Neural progenitor cell (in vitro differentiated cells): ENCODE measurements around the gene GPLD1. TPM values are rescaled to one million over a fixed set of nuclear protein-coding genes. Genes with fewer than 3 reads are reported as not detected.

Experiments
- DNase-seq: peaks from one replicate; pipeline ENCODE4 v3.0.0-alpha.2; 2016; ENCODE audit warnings: low spot score
- H2AFZ ChIP-seq: fragments of 200-600 bp; sonication (generic); replicated peaks from 2 replicates; pipeline ENCODE4 v1.6.1; 2016; ENCODE audit warnings: antibody characterized with exemption
- H3F3A ChIP-seq: fragments of 200-600 bp; sonication (generic); 2 replicates; pipeline ENCODE4 v1.6.1; 2016; ENCODE audit warnings: antibody characterized with exemption, low read depth
- H3K27ac ChIP-seq: fragments of 200-600 bp; sonication (generic); 2 replicates; pipeline ENCODE4 v1.5.1; 2016; ENCODE audit warnings: mild to moderate bottlenecking
- H3K27me3 ChIP-seq: fragments of 200-600 bp; sonication (generic); 2 replicates; pipeline ENCODE4 v1.6.1; 2016; ENCODE audit warnings: mild to moderate bottlenecking, moderate library complexity
- H3K36me3 ChIP-seq: fragments of 200-600 bp; sonication (generic); 2 replicates; pipeline ENCODE4 v1.5.1; 2016
- H3K4me1 ChIP-seq: fragments of 200-600 bp; sonication (generic); 2 replicates; pipeline ENCODE4 v1.6.1; 2016; ENCODE audit warnings: mixed run types
- H3K4me2 ChIP-seq: fragments of 200-600 bp; sonication (generic); 2 replicates; pipeline ENCODE4 v1.6.1; 2016
- H3K4me3 ChIP-seq: fragments of 200-600 bp; sonication (generic); 2 replicates; pipeline ENCODE4 v1.5.1; 2016
- H3K79me2 ChIP-seq: fragments of 200-600 bp; sonication (generic); 2 replicates; pipeline ENCODE4 v1.6.1; 2016; ENCODE audit warnings: low read depth
- H3K9ac ChIP-seq: fragments of 200-600 bp; sonication (generic); 2 replicates; pipeline ENCODE4 v1.6.1; 2016
- H3K9me3 ChIP-seq: fragments of 200-600 bp; sonication (generic); 2 replicates; pipeline ENCODE4 v1.5.1; 2016; ENCODE audit warnings: low read depth
- H4K20me1 ChIP-seq: fragments of 200-600 bp; sonication (generic); 2 replicates; pipeline ENCODE4 v1.6.1; 2016; ENCODE audit warnings: low read depth
- H3K27ac Mint-ChIP-seq: 3 replicates; pipeline ENCODE4 v1.8.0; 2021; ENCODE audit warnings: mixed read lengths
- H3K27me3 Mint-ChIP-seq: 2 replicates; pipeline ENCODE4 v1.8.0; 2022; ENCODE audit warnings: low read depth, mild to moderate bottlenecking, inconsistent platforms, moderate library complexity, mixed read lengths; ENCODE audit not compliant: insufficient read depth
- H3K36me3 Mint-ChIP-seq: 3 replicates; pipeline ENCODE4 v1.8.0; 2021; ENCODE audit warnings: mixed read lengths
- H3K4me1 Mint-ChIP-seq: 3 replicates; pipeline ENCODE4 v1.8.0; 2021; ENCODE audit warnings: mixed read lengths
- H3K4me3 Mint-ChIP-seq: 3 replicates; pipeline ENCODE4 v1.8.0; 2021; ENCODE audit warnings: mild to moderate bottlenecking, moderate library complexity, mixed read lengths
- H3K9me3 Mint-ChIP-seq: 3 replicates; pipeline ENCODE4 v1.8.0; 2020; ENCODE audit warnings: mixed read lengths
- CTCF ChIP-seq: fragments of 200-600 bp; sonication (generic); IDR thresholded peaks from 2 replicates; pipeline ENCODE4 v1.5.1; 2017; ENCODE audit warnings: antibody characterized with exemption, mild to moderate bottlenecking
- EZH2 ChIP-seq: fragments of 200-600 bp; sonication (generic); IDR thresholded peaks from 2 replicates; pipeline ENCODE4 v1.6.1; 2017; ENCODE audit warnings: antibody characterized with exemption, mild to moderate bottlenecking, moderate library complexity
- EZH2phosphoT487 ChIP-seq: fragments of 200-600 bp; sonication (generic); IDR thresholded peaks from 2 replicates; pipeline ENCODE4 v1.6.1; 2017; ENCODE audit warnings: antibody characterized with exemption
- total RNA-seq: library from RNA; depleted of rRNA; stranded (reverse); fragments of >200 nt; gene quantifications from 2 replicates; pipeline ENCODE4 v1.2.3, GENCODE V29; 2015; ENCODE audit warnings: low replicate concordance

The GPLD1 gene
- total RNA-seq, 1 donor from 2014 or later, result 8.3 TPM

GRCh38 chr6:24412294-24412693 lies 77.1 kb downstream of the GPLD1 start:
- Mint-ChIP-seq H3K27ac (no peak overlapping the region), H3K9me3 (no peaks in the 10 kb centered on the region), H3K4me3 (no peak overlapping the region), H3K36me3 (peaks cover 23% of the 10 kb centered on the region), H3K4me1 (no peaks in the 10 kb centered on the region), H3K27me3 (no peaks in the 10 kb centered on the region)
- Histone ChIP-seq H3K27me3 (no peaks in the 10 kb centered on the region), H3K79me2 (peaks cover 3% of the 10 kb centered on the region), H3F3A (no peaks in the 10 kb centered on the region), H3K9me3 (no peaks in the 10 kb centered on the region), H3K4me2 (no peak overlapping the region), H3K4me3 (no peak overlapping the region), H2AFZ (no peak overlapping the region), H3K9ac (no peak overlapping the region), H3K36me3 (peaks cover 22% of the 10 kb centered on the region), H4K20me1 (peaks cover 3% of the 10 kb centered on the region), H3K27ac (no peak overlapping the region), H3K4me1 (no peaks in the 10 kb centered on the region)
- TF ChIP-seq CTCF, result no peak
- TF ChIP-seq EZH2, result no peak
- TF ChIP-seq EZH2phosphoT487, result no peak
- no peak for DNase-seq

- no peaks in the 10 kb centered on the region for H3K4me1 ChIP-seq
- no peaks in the 10 kb centered on the region for H3K9me3 ChIP-seq
- H4K20me1 ChIP-seq, result peaks cover 3% of the 10 kb centered on the region
- H3K27ac Mint-ChIP-seq, result no peak overlapping the region
- no peaks in the 10 kb centered on the region for H3K27me3 ChIP-seq
- H3K27ac ChIP-seq, result no peak overlapping the region
- no peak overlapping the region for H2AFZ ChIP-seq
- DNase-seq, result no peak
- H3K36me3 ChIP-seq, result peaks cover 22% of the 10 kb centered on the region
- no peaks in the 10 kb centered on the region for H3K4me1 Mint-ChIP-seq
- no peak overlapping the region for H3K4me2 ChIP-seq
- H3K36me3 Mint-ChIP-seq, result peaks cover 20% of the 10 kb centered on the region
- H3K9me3 Mint-ChIP-seq, result no peaks in the 10 kb centered on the region
- no peaks in the 10 kb centered on the region for H3K27me3 Mint-ChIP-seq
- H3K4me3 ChIP-seq, result no peak overlapping the region
- no peak overlapping the region for H3K9ac ChIP-seq
- TF ChIP-seq EZH2phosphoT487 (no peak), EZH2 (no peak), CTCF (no peak)
- H3F3A ChIP-seq, result no peaks in the 10 kb centered on the region
- H3K79me2 ChIP-seq, result peaks cover 3% of the 10 kb centered on the region
- H3K4me3 Mint-ChIP-seq, result no peak overlapping the region
Observed at GRCh38 chr6:24410622-24411021, 78.8 kb downstream of the GPLD1 start.

- Histone ChIP-seq H3K9me3 (no peaks in the 10 kb centered on the region), H3K36me3 (peaks cover 21% of the 10 kb centered on the region), H2AFZ (no peak overlapping the region), H3K4me3 (no peak overlapping the region), H3K9ac (no peak overlapping the region), H3F3A (no peaks in the 10 kb centered on the region), H3K4me1 (peaks cover 5% of the 10 kb centered on the region), H3K27me3 (no peaks in the 10 kb centered on the region), H3K27ac (no peak overlapping the region), H3K4me2 (no peak overlapping the region), H4K20me1 (peaks cover 5% of the 10 kb centered on the region), H3K79me2 (peaks cover 19% of the 10 kb centered on the region)
- DNase-seq, result no peak
- no peak for TF ChIP-seq EZH2
- no peak for TF ChIP-seq EZH2phosphoT487
- no peak for TF ChIP-seq CTCF
- Mint-ChIP-seq H3K27ac (no peak overlapping the region), H3K36me3 (peaks cover 16% of the 10 kb centered on the region), H3K4me1 (peaks cover 7% of the 10 kb centered on the region), H3K27me3 (no peaks in the 10 kb centered on the region), H3K9me3 (no peaks in the 10 kb centered on the region), H3K4me3 (no peak overlapping the region)
Observed at GRCh38 chr6:24408719-24409410, 80.5 kb downstream of the GPLD1 start.
